GM19238 (cell line): Measurements from ENCODE around the gene KIAA1671.

Source experiments
- DNase-seq: peaks from one replicate; pipeline ENCODE4 v3.0.0; 2011; ENCODE audit warnings: low spot score; ENCODE audit not compliant: insufficient read length

The KIAA1671 gene

GRCh38 chr22:25143156-25144076, 190.9 kb downstream of the KIAA1671 start:
- no peak for DNase-seq

- no peak for DNase-seq
Measured at GRCh38 chr22:25144522-25144921, 192.0 kb downstream of the KIAA1671 start.

GRCh38 chr22:25146307-25146706, 193.8 kb downstream of the KIAA1671 start:
- DNase-seq, result no peak

- no peak for DNase-seq
Measured at GRCh38 chr22:25146906-25147641, 194.6 kb downstream of the KIAA1671 start.

GRCh38 chr22:25147642-25147928, 195.1 kb downstream of the KIAA1671 start:
- no peak for DNase-seq

- no peak for DNase-seq
Measured at GRCh38 chr22:25148149-25148691, 195.7 kb downstream of the KIAA1671 start.

GRCh38 chr22:25149014-25149413, 196.5 kb downstream of the KIAA1671 start:
- no peak for DNase-seq

GRCh38 chr22:25153961-25154666, 201.6 kb downstream of the KIAA1671 start:
- no peak for DNase-seq

GRCh38 chr22:25154667-25154999, 202.1 kb downstream of the KIAA1671 start:
- no peak for DNase-seq

- DNase-seq, result no peak
Measured at GRCh38 chr22:25156736-25157135, 204.2 kb downstream of the KIAA1671 start.

GRCh38 chr22:25159028-25159427, 206.5 kb downstream of the KIAA1671 start:
- DNase-seq, result no peak

GRCh38 chr22:25160120-25160996, 207.8 kb downstream of the KIAA1671 start:
- no peak for DNase-seq

GRCh38 chr22:25161017-25161915, 208.8 kb downstream of the KIAA1671 start:
- no peak for DNase-seq

GRCh38 chr22:25161916-25162530, 209.5 kb downstream of the KIAA1671 start:
- DNase-seq, result no peak

GRCh38 chr22:25162561-25162960, 210.0 kb downstream of the KIAA1671 start:
- DNase-seq, result no peak

GRCh38 chr22:25165785-25166184, 213.3 kb downstream of the KIAA1671 start:
- no peak for DNase-seq

- DNase-seq, result no peak
Measured at GRCh38 chr22:25166266-25167040, 213.9 kb downstream of the KIAA1671 start.

- no peak for DNase-seq
Measured at GRCh38 chr22:25167082-25167481, 214.6 kb downstream of the KIAA1671 start.
